ENCODE data around the gene EDIL3. TPM values are rescaled to one million over a fixed set of nuclear protein-coding genes. Genes with fewer than 3 reads are reported as not detected.

Gene EDIL3
- total and polyA plus RNA-seq, 2 of the 8 experiments (the other 6 are each of a cell fraction or from before 2014, with no cell fraction given) = 14.7 to 47.2 TPM

DNA sequence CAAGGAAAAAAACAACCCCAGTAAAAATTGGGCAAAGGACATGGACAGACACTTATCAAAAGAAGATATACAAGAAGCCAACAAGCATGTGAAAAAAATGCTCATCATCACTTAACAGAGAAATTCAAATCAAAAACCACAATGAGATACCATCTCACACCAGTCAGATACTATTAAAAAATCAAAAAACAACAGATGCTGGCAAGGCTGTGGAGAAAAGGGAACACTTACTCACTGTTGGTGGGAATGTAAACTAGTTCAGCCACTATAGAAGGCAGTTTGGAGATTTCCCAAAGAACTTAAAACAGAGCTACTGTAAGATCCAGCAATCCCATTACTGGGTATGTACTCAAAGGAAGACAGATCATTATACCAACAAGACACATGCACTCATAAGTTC is 157.4 kb downstream of the EDIL3 start (continued):
- no peak for TF ChIP-seq CBX8 (IDR thresholded peaks at IDR 0.05; ENCODE audit: borderline replicate concordance, low read depth, low read length)
- no peak for TF ChIP-seq POLR2A (IDR thresholded peaks at IDR 0.05; ENCODE audit: control extremely low read depth in 1 of 2, low read depth in 2 of 2, low read length in 2 of 2)
- TF ChIP-seq PHF8 (conservative IDR thresholded peaks at IDR 0.05; ENCODE audit: low read depth, low read length) = no peak
- TF ChIP-seq POU5F1 (IDR thresholded peaks at IDR 0.05; ENCODE audit: low read depth, low read length) = no peak
- TF ChIP-seq BACH1 (IDR thresholded peaks at IDR 0.05; ENCODE audit: low read length) = no peak
- TF ChIP-seq SIRT6 (IDR thresholded peaks at IDR 0.05; ENCODE audit: low read length) = no peak
- no peak for TF ChIP-seq TCF12 (IDR thresholded peaks at IDR 0.05; ENCODE audit: low read depth, low read length)

All from H1 (cell line).